ENCODE data around the gene SINHCAF. TPM values are rescaled to one million over a fixed set of nuclear protein-coding genes. Genes with fewer than 3 reads are reported as not detected.

SINHCAF gene
- polyA plus RNA-seq, 5 donors = 86.4 to 140 (median 127) TPM

GRCh38 chr12:31234955-31235867 lies 90.7 kb downstream of the SINHCAF start:
- peak in 1 of 2 donors; percentile 14 for DNase-seq

- no peak for DNase-seq
Measured at GRCh38 chr12:31234053-31234840, 91.7 kb downstream of the SINHCAF start.

- no peak for DNase-seq
Measured at GRCh38 chr12:31233061-31233730, 92.8 kb downstream of the SINHCAF start.

DNA sequence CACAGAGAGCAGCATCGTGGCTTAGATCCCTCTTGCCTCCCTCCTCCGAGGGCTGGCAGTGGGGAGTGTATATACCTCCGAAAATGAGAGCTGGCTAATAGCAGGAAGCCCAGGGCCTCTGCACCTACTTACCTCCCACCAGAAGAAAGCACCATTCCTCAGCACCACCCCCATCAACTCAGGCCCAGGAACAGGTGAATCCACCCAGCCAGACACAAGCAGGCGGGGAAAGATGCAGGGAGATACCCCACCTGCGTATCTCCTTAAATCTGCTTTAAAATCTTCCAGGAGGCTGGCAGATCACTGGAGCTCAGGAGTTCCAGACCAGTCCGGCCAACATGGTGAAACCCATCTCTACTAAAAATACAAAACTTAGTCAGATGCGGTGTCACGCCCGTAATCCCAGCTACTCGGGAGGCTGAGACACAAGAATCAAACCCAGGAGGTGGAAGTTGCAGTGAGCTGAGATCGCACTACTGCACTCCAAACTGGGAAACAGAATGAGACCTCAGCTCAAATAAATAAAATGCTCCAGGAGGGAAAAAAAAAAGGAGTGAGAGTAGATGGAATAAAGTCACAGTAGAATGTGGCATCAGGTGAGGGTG lies 93.5 kb downstream of the SINHCAF start:
- no peak for DNase-seq

- DNase-seq = no peak
Measured at GRCh38 chr12:31231611-31232360, 94.2 kb downstream of the SINHCAF start.
